VCaP (cell line): ENCODE data around the gene CHRM3.
A peak's percentile ranks its signal among the peaks of the same experiment; 100 is the strongest.

Experiments used
- H3K27ac ChIP-seq: fragments of 450-650 bp; 2 replicates; pipeline ENCODE4 v1.5.1; 2017
- TF ChIP-seq, protein P1 (sequence below): fragments of 450-650 bp; conservative IDR thresholded peaks from 2 replicates; pipeline ENCODE4 v1.5.1; 2017; ENCODE audit warnings: mild to moderate bottlenecking, moderate library complexity

CHRM3 gene

DNA sequence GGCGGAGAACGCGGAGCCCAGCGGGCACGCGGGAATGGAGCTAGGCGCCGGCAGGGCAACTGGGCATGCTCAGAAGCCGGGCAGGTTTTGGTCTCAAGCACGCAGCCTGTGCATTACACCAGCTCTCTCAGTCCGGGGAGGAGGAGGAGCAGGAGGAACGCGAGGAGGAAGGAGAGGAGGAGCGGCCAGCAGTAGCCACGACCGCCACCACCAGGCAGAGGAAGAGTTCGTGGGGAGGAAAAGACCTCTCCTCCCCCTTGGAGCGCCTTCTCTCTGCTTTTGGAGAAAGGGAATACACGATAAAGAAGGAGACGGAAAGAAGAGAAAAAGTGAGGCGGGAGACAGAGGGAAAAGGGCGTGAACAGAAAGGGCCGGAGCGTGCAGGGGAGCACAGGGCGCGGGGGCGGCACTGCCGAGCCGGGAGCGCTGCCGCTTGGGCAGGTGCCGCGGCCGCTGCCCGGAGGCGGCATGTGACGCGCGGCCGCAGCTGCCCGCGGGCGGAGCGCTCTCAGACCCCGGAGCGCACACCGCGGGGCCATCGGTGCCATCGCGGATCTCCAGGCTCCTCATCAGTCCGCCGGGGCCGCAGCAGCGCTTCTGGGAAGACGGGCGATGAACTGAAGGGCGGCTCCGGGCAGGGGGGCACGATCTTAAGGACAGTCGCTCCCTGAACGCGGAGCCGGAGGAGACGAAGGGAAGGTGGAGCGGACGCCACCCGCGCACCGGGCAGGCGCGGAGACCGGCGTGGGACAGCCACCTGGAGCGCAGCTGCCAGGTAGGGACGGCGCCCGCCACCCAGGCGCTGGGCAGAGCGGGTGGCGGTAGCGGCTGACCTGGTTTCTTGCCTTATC lies at the start of gene CHRM3:
CHRM3 (plus strand) TSS at position 116 of the 851 bp plus-strand sequence. CDS start 520,884 bp downstream, outside the sequence.
- TF ChIP-seq, protein P1, sequence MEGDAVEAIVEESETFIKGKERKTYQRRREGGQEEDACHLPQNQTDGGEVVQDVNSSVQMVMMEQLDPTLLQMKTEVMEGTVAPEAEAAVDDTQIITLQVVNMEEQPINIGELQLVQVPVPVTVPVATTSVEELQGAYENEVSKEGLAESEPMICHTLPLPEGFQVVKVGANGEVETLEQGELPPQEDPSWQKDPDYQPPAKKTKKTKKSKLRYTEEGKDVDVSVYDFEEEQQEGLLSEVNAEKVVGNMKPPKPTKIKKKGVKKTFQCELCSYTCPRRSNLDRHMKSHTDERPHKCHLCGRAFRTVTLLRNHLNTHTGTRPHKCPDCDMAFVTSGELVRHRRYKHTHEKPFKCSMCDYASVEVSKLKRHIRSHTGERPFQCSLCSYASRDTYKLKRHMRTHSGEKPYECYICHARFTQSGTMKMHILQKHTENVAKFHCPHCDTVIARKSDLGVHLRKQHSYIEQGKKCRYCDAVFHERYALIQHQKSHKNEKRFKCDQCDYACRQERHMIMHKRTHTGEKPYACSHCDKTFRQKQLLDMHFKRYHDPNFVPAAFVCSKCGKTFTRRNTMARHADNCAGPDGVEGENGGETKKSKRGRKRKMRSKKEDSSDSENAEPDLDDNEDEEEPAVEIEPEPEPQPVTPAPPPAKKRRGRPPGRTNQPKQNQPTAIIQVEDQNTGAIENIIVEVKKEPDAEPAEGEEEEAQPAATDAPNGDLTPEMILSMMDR, result peak; percentile 59
- no peak within 1 kb of the TSS for H3K27ac ChIP-seq

DNA sequence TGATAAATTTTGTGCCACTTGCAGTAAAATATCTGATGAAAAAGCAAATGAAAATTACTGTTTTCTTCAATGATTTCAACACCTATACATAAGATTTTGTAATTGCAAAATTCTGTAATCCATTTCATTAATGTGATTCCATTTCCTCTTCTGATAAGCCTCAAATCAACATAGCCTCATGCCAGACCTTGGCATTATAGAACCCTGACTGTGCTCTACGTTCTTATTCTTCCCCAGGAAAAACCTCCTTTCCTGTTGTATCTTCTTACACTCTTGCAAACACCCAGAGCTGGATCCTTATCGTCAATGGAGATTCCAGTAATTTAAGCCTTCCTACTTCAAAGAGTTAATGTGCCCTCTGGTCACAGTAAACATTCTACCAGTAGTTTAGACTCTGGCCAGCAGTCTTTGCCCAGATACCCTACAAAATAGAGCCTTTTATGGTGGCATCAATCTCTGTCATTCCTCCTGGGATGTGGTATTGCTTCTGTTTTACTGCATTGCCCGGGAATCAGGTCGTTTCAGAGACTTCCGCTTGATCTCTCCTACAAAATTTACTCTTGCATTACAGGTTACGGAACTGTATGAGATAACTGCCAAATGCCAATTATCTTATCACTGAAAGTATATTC lies 48.5 kb upstream of the CHRM3 start:
- TF ChIP-seq, protein P1, result no peak
- H3K27ac ChIP-seq, result no peak overlapping the region

DNA sequence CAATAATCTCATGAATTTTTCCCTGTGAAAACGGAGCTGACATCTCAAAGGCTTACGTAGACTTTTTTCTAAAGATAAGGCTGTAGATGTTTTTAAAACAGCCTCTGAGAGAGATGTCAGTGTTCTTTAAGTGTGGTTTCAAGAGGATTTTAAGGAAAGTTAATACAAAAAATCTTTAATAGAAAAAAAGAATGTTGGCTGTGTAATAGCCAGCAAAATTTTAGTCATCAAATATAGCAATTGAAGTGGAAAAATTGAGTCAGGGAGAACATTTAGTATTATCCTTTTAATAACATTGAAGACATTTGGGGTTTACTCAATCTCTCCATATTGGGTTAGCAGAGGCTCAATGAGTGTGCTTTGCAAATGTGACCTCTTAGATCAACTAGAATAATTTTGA lies 38.6 kb upstream of the CHRM3 start:
- no peak overlapping the region for H3K27ac ChIP-seq
- TF ChIP-seq, protein P1, result no peak

DNA sequence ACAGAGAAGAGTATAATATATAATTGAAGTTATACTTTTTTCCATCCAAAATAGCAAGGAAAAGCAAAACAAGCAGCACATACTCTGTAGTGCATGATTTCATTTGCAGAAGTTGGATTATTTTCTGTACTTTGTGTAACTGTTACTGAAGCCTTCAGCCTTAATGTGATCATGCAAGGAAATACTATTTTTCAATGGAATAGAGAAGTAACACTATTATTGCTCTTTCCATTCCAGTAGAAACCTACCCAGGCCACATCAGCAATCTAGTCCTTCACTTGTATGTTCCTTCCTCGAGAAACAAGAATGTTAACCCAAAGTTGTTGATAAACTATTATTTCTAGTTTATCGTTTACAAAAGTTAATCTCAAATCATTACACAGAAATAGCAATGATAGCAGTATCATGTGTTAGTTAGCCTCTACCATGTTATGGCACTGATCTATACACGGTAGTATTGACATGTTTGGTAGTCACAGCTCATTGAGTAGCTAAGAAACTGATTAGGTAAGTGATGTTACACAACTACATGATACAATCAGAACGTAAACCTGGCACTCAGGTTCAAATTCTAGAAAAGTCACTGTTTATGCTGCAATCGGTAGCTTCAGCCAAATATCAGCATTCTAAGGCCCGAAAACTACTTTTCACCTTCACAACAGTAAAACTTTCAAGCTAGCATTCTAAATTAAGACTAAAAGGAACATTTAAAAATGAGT lies 37.6 kb upstream of the CHRM3 start:
- no peak overlapping the region for H3K27ac ChIP-seq
- TF ChIP-seq, protein P1, result no peak

DNA sequence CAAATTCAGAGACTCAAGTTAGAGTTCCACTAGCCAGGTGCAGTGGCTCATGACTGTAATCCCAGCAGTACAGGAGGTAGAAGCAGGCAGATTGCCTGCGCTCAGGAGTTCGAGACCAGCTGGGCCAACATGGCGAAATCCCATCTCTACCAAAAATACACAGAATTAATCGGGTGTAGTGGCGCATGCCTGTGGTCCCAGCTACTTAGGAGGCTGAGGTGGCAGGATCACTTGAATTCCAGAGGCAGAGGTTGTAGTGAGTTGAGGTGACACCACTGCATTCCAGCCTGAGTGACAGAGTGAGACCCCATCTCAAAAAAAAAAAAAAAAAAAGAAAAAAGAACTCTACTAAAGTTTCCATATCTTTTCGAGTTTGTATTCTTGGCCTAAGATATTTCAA lies 36.7 kb upstream of the CHRM3 start:
- no peak overlapping the region for H3K27ac ChIP-seq
- TF ChIP-seq, protein P1, result no peak

DNA sequence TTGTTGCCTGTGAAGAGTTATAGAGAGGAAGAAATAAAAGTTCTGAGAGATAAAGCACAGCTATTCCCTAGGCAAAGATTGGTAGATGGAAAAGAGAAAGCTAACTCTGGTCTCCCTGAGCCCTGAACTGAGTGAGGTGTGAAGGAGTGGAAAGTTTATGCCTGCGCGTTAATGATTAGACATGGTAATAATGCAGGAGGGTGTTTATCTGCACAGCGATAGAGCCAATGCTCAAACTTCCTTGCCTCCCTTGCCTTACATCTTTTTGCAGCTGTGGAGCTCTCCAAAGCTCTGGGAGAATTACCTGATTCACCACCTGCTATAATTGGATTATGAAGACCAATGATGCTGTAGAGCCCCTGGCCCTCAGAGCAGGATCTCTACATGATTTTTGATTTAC lies 32.8 kb upstream of the CHRM3 start:
- no peak overlapping the region for H3K27ac ChIP-seq
- TF ChIP-seq, protein P1, result no peak

DNA sequence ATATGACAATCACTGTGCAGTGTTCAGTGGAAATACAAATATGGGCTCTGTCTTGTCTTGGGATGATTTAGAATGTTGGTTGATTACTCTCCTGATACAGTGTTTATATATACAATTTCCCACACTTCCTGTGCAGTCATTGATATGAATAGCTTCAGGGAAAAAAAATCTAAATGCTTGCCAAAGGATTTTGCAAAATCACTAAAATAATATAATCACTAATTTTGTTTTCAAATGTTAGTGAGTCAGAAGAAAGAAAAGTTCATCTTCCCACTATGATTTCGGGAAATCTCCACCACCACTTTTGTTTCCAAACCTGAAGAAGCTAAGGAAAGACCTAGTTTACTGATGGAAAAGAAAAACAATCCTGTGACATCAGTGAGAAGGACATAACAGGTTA lies 32.1 kb upstream of the CHRM3 start:
- H3K27ac ChIP-seq, result no peak overlapping the region
- TF ChIP-seq, protein P1, result no peak
